ENCODE results near the gene KCTD16. TPM values are rescaled to one million over a fixed set of nuclear protein-coding genes. Genes with fewer than 3 reads are reported as not detected.

KCTD16 gene
- total RNA-seq, 4 donors from 2014 or later, result 0.12 to 2.4 (median 0.26) TPM; not detected in 1

DNA sequence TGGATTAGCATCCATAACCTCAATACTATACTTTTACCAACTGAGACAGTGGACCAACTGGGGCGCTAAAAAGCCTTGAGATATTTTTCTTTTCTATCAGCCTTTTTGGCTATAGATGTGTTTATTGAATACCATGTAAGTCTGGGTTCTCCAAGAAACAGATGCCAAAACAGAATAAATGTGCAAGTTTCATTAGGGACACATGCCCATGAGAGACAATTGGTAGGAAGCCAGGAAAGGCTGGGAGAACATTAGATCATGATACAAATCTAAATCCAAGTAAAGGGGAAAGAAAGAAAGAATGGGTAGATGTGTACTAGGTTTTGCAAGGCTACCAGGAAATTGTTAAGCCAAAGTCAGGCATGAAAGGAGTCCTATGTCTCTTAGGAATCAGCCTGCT lies 152.5 kb downstream of the KCTD16 start:
- no peaks in the 10 kb centered on the region for H3K36me3 ChIP-seq
- no peak overlapping the region for H3K27ac ChIP-seq
- intact Hi-C loops (cut with DNase I; ENCODE audit: low total_unique reads), result no loop called here
- TF ChIP-seq POLR2A (IDR thresholded peaks at IDR 0.05) (no peak), CTCF (IDR thresholded peaks at IDR 0.05) (no peak)
- DNase-seq, result no peak
- no peaks in the 10 kb centered on the region for H3K9me3 ChIP-seq
- H3K27me3 ChIP-seq, result no peaks in the 10 kb centered on the region
- H3K4me1 ChIP-seq, result no peaks in the 10 kb centered on the region
- H3K4me3 ChIP-seq, result no peak overlapping the region

DNA sequence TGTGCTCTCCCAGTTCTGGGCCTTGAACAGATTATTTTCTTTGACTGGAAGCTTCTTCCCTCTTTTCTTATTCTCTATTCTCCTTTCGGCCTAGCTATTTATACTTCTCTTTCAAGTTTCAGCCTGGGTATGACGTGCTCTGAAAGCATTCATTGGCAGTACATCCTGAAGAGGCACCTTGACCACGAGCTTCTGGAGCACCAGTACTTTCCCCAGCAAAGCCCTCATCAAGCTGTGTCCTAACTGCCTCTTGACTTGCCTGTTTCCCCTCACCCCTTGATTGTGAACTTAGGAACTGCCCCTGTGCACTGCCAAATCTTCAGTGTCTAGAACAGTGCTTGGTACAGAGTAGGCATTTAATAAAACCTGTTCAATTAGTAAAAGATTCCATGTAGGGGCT lies 154.9 kb downstream of the KCTD16 start:
- intact Hi-C loops (cut with DNase I; ENCODE audit: low total_unique reads), result no loop called here
- Histone ChIP-seq H3K9me3 (no peaks in the 10 kb centered on the region), H3K36me3 (no peaks in the 10 kb centered on the region), H3K4me1 (no peaks in the 10 kb centered on the region), H3K4me3 (no peak overlapping the region), H3K27me3 (no peaks in the 10 kb centered on the region), H3K27ac (no peak overlapping the region)
- TF ChIP-seq CTCF (IDR thresholded peaks at IDR 0.05) (no peak), POLR2A (IDR thresholded peaks at IDR 0.05) (no peak)
- no peak for DNase-seq

DNA sequence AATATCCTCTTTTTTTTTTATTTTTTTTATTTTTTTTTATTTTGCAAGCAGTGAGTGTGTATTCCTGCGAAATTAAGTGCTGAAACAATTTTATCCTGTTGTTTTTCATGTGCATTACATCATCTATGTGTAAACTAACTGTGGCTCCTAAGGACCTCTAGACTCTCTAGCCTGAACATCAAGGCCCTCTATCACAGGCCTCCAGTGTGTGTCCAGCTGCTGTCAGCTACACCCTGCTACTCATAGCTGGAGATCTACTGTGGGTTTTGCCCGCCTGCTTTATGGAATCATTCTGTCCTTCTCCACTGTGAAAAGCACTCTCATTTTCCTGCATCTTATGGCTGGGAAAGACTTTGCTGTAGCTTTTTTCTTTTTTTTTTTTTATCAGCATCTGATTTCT lies 157.8 kb downstream of the KCTD16 start:
- intact Hi-C loops (cut with DNase I; ENCODE audit: low total_unique reads), result no loop called here
- no peak for TF ChIP-seq POLR2A (IDR thresholded peaks at IDR 0.05)
- TF ChIP-seq CTCF (IDR thresholded peaks at IDR 0.05), result no peak
- no peak for DNase-seq

GRCh38 chr5:144328980-144329379 lies 158.3 kb downstream of the KCTD16 start:
- Histone ChIP-seq H3K4me1 (no peaks in the 10 kb centered on the region), H3K27me3 (no peaks in the 10 kb centered on the region), H3K27ac (no peak overlapping the region), H3K36me3 (no peaks in the 10 kb centered on the region), H3K9me3 (no peaks in the 10 kb centered on the region), H3K4me3 (no peak overlapping the region)
- intact Hi-C loops (cut with DNase I; ENCODE audit: low total_unique reads), result no loop called here
- DNase-seq, result no peak
- TF ChIP-seq CTCF (IDR thresholded peaks at IDR 0.05) (no peak), POLR2A (IDR thresholded peaks at IDR 0.05) (no peak)

More for the DNA sequence above, 157.8 kb downstream of the KCTD16 start:
- no peaks in the 10 kb centered on the region for H3K36me3 ChIP-seq
- no peak overlapping the region for H3K27ac ChIP-seq
- H3K4me1 ChIP-seq, result no peaks in the 10 kb centered on the region
- H3K27me3 ChIP-seq, result no peaks in the 10 kb centered on the region
- H3K9me3 ChIP-seq, result no peaks in the 10 kb centered on the region
- no peak overlapping the region for H3K4me3 ChIP-seq

- no peak for DNase-seq
- TF ChIP-seq POLR2A (IDR thresholded peaks at IDR 0.05), result no peak
- TF ChIP-seq CTCF (IDR thresholded peaks at IDR 0.05), result no peak
- no peaks in the 10 kb centered on the region for H3K4me1 ChIP-seq
- no peak overlapping the region for H3K4me3 ChIP-seq
- no peak overlapping the region for H3K27ac ChIP-seq
- no peaks in the 10 kb centered on the region for H3K36me3 ChIP-seq
- no peaks in the 10 kb centered on the region for H3K9me3 ChIP-seq
- intact Hi-C loops (cut with DNase I; ENCODE audit: low total_unique reads), result no loop called here
- H3K27me3 ChIP-seq, result no peaks in the 10 kb centered on the region
Measured at GRCh38 chr5:144329681-144330080, 159.0 kb downstream of the KCTD16 start.

All from uterus (tissue), 4 donors.